ENCODE results near the gene MAP4K5.

DNA sequence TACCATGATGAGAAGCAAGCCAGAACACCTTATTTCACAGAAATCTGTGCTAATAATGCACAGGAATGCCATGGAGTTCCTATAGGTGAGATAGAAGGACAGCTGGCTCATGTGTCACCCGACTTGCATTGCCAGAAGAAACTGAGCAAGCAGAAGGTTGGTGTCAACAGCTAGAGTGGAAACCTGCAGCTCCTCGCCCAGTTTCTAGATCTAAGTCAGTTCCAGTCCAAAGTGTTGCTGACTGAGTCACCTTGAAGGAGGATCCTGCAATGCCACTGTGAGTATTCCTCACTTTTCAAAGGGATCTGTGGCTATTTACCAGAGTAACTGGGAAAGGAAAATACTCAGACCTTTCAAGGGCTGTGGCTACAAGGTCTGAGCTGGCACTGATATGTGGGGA is 152.8 kb downstream of the MAP4K5 start:
- TF ChIP-seq, protein P1, sequence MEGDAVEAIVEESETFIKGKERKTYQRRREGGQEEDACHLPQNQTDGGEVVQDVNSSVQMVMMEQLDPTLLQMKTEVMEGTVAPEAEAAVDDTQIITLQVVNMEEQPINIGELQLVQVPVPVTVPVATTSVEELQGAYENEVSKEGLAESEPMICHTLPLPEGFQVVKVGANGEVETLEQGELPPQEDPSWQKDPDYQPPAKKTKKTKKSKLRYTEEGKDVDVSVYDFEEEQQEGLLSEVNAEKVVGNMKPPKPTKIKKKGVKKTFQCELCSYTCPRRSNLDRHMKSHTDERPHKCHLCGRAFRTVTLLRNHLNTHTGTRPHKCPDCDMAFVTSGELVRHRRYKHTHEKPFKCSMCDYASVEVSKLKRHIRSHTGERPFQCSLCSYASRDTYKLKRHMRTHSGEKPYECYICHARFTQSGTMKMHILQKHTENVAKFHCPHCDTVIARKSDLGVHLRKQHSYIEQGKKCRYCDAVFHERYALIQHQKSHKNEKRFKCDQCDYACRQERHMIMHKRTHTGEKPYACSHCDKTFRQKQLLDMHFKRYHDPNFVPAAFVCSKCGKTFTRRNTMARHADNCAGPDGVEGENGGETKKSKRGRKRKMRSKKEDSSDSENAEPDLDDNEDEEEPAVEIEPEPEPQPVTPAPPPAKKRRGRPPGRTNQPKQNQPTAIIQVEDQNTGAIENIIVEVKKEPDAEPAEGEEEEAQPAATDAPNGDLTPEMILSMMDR (IDR thresholded peaks at IDR 0.05 in 8 of 11, conservative IDR thresholded peaks at IDR 0.05 in 3 of 11), result no peak
- no peak for TF ChIP-seq POLR2AphosphoS5 (IDR thresholded peaks at IDR 0.05)

Data from spleen (tissue), 7 donors.